ENCODE data around the gene STRAP.

The STRAP gene

DNA sequence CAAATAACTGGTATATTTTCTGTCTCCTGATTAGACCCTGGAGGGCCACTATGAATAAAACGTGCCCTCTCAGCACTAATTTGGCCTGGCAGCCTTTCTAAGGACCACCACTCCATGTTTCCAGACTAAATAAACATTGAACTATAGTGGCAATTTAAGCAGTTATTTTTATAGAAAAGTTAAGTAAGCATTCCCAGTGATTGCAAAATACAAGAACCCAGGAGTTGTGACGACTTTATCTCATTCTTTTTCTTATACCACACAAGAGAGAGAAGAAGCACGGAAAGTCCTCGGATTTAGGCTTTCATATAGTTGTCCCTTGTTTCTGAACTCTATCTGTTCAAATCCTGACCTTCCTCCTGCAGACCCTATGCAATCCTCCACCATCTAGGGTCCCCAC lies 23.1 kb upstream of the STRAP start:
- Histone ChIP-seq H3K4me3 (ENCODE audit: insufficient read depth, low read length, poor library complexity, severe bottlenecking) (no peak overlapping the region), H3K9me3 (ENCODE audit: insufficient read depth, low read length) (no peaks in the 10 kb centered on the region), H3K4me2 (ENCODE audit: low read depth, low read length, poor library complexity, severe bottlenecking) (no peak overlapping the region), H3K27ac (ENCODE audit: low read depth, low read length) (no peak overlapping the region), H2AFZ (ENCODE audit: low read depth, low read length, severe bottlenecking) (no peak overlapping the region), H3K79me2 (ENCODE audit: insufficient read depth, low read length) (no peaks in the 10 kb centered on the region), H3K9me2 (replicated peaks; ENCODE audit: insufficient read depth, low read length) (no peaks in the 10 kb centered on the region), H3K27me3 (ENCODE audit: low read length) (no peaks in the 10 kb centered on the region), H4K20me1 (ENCODE audit: low read depth, low read length) (no peaks in the 10 kb centered on the region), H3K9ac (ENCODE audit: low read length) (no peak overlapping the region), H3F3A (ENCODE audit: insufficient read depth) (no peaks in the 10 kb centered on the region), H3K36me3 (ENCODE audit: low read length) (no peaks in the 10 kb centered on the region)
- no peak for TF ChIP-seq EZH2phosphoT487 (conservative IDR thresholded peaks at IDR 0.05; ENCODE audit: low read length)
- TF ChIP-seq CTCF (IDR thresholded peaks at IDR 0.05; ENCODE audit: insufficient read depth, low read length, poor library complexity, severe bottlenecking), result no peak

- Histone ChIP-seq H3K4me3 (ENCODE audit: insufficient read depth, low read length, poor library complexity, severe bottlenecking) (no peak overlapping the region), H3K9me2 (replicated peaks; ENCODE audit: insufficient read depth, low read length) (no peaks in the 10 kb centered on the region), H3K27ac (ENCODE audit: low read depth, low read length) (no peak overlapping the region), H3K27me3 (ENCODE audit: low read length) (no peaks in the 10 kb centered on the region), H2AFZ (ENCODE audit: low read depth, low read length, severe bottlenecking) (no peak overlapping the region), H3K36me3 (ENCODE audit: low read length) (no peaks in the 10 kb centered on the region), H3K79me2 (ENCODE audit: insufficient read depth, low read length) (no peaks in the 10 kb centered on the region), H3K9ac (ENCODE audit: low read length) (no peak overlapping the region), H4K20me1 (ENCODE audit: low read depth, low read length) (no peaks in the 10 kb centered on the region), H3K9me3 (ENCODE audit: insufficient read depth, low read length) (no peaks in the 10 kb centered on the region), H3K4me2 (ENCODE audit: low read depth, low read length, poor library complexity, severe bottlenecking) (no peak overlapping the region), H3F3A (ENCODE audit: insufficient read depth) (no peaks in the 10 kb centered on the region)
- TF ChIP-seq EZH2phosphoT487 (conservative IDR thresholded peaks at IDR 0.05; ENCODE audit: low read length) (no peak), CTCF (IDR thresholded peaks at IDR 0.05; ENCODE audit: insufficient read depth, low read length, poor library complexity, severe bottlenecking) (no peak)
Measured at GRCh38 chr12:15861404-15861803, 20.8 kb upstream of the STRAP start.

- no peaks in the 10 kb centered on the region for H3K36me3 ChIP-seq (ENCODE audit: low read length)
- no peak overlapping the region for H3K27ac ChIP-seq (ENCODE audit: low read depth, low read length)
- TF ChIP-seq CTCF (IDR thresholded peaks at IDR 0.05; ENCODE audit: insufficient read depth, low read length, poor library complexity, severe bottlenecking) (no peak), EZH2phosphoT487 (conservative IDR thresholded peaks at IDR 0.05; ENCODE audit: low read length) (no peak)
- H3K9ac ChIP-seq (ENCODE audit: low read length), result no peak overlapping the region
- no peaks in the 10 kb centered on the region for H4K20me1 ChIP-seq (ENCODE audit: low read depth, low read length)
- no peak overlapping the region for H3K4me2 ChIP-seq (ENCODE audit: low read depth, low read length, poor library complexity, severe bottlenecking)
- H3K27me3 ChIP-seq (ENCODE audit: low read length), result no peaks in the 10 kb centered on the region
- H3K9me3 ChIP-seq (ENCODE audit: insufficient read depth, low read length), result no peaks in the 10 kb centered on the region
- H3K79me2 ChIP-seq (ENCODE audit: insufficient read depth, low read length), result no peaks in the 10 kb centered on the region
- H3K4me3 ChIP-seq (ENCODE audit: insufficient read depth, low read length, poor library complexity, severe bottlenecking), result no peak overlapping the region
- H3F3A ChIP-seq (ENCODE audit: insufficient read depth), result no peaks in the 10 kb centered on the region
- H3K9me2 ChIP-seq (replicated peaks; ENCODE audit: insufficient read depth, low read length), result no peaks in the 10 kb centered on the region
- no peak overlapping the region for H2AFZ ChIP-seq (ENCODE audit: low read depth, low read length, severe bottlenecking)
Measured at GRCh38 chr12:15862840-15863239, 19.3 kb upstream of the STRAP start.

- Histone ChIP-seq H4K20me1 (ENCODE audit: low read depth, low read length) (no peaks in the 10 kb centered on the region), H3K4me2 (ENCODE audit: low read depth, low read length, poor library complexity, severe bottlenecking) (no peak overlapping the region), H3K27ac (ENCODE audit: low read depth, low read length) (no peak overlapping the region), H3K9ac (ENCODE audit: low read length) (no peak overlapping the region), H3K4me3 (ENCODE audit: insufficient read depth, low read length, poor library complexity, severe bottlenecking) (no peak overlapping the region), H3K9me3 (ENCODE audit: insufficient read depth, low read length) (no peaks in the 10 kb centered on the region), H3K9me2 (replicated peaks; ENCODE audit: insufficient read depth, low read length) (no peaks in the 10 kb centered on the region), H2AFZ (ENCODE audit: low read depth, low read length, severe bottlenecking) (no peak overlapping the region), H3K36me3 (ENCODE audit: low read length) (no peaks in the 10 kb centered on the region), H3K79me2 (ENCODE audit: insufficient read depth, low read length) (no peaks in the 10 kb centered on the region), H3K27me3 (ENCODE audit: low read length) (no peaks in the 10 kb centered on the region), H3F3A (ENCODE audit: insufficient read depth) (no peaks in the 10 kb centered on the region)
- TF ChIP-seq CTCF (IDR thresholded peaks at IDR 0.05; ENCODE audit: insufficient read depth, low read length, poor library complexity, severe bottlenecking) (no peak), EZH2phosphoT487 (conservative IDR thresholded peaks at IDR 0.05; ENCODE audit: low read length) (no peak)
Measured at GRCh38 chr12:15863372-15863771, 18.8 kb upstream of the STRAP start.
